Ureter (tissue), 1 donor: ENCODE data around the gene PPARD. TPM values are rescaled to one million over a fixed set of nuclear protein-coding genes. Genes with fewer than 3 reads are reported as not detected.
"Not testable (repeated sequence)": the region's sequence is repeated elsewhere in the genome, so short reads cannot be mapped to it uniquely, and the experiment has no call there.

Experiments used
- DNase-seq: peaks from one replicate; pipeline ENCODE4 v3.0.0-alpha.2; 2020; ENCODE audit warnings: low spot score
- total RNA-seq: library from RNA; stranded (reverse); gene quantifications from one replicate; pipeline ENCODE4 v1.2.4, GENCODE V29; 2023
- donor health status: DM: yes; HTN: yes; CAD: no.

Gene PPARD
- total RNA-seq, 1 donor from 2014 or later = 31.2 TPM

DNA sequence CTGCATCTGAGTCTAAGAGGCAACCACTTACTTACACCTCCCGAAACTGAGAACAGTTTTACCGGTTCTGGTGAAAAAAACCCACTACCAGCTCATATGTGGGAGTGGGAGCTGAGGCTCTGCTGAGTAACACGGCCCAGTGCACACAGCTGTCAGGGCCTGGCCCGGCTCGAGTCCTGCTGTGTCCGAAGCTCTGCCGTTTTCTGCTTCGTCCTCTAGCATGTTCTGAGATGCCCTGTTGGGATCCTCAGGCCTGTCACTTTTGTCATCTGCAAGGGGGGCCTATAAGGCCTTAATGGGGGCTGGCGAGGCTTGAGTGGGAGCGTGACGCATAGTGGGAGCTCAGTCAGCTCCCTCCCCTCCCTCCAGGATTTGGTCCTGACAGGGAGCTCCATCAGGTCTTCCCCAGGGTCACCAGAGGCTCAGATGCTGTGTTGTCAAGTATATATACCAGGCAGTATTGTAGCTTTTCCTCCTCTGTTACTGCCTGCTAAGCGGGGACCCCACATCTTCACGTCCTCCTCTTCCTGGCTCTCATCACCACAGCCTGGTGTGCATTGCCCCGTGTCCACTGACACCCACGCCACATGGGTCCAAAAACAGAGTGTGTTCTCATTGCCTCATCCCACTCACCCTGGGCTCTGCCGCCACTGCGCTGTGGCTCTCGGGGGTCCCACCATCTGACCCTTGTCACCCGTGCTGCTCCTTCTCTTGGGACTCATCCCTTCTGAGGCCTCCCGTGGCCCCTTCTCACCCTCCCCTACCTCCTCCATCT lies 64.5 kb downstream of the PPARD start:
- no peak for DNase-seq

DNA sequence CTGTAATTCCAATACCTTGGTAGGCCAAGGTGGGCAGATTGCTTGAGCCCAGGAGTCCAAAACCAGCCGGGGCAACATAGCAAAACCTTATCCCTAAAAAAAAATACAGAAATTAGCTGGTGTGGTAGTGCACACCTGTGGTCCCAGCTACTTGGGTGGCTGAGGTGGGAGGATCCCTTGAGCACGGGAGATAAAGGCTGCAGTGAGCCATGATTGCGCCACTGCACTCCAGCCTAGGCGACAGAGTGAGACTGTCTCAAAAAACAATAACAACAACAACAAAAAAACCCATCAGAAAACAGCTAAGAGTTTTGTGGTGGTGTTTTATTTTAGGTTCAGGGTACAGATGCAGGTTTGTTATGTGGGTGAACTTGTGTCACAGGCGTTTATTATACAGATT lies 66.9 kb downstream of the PPARD start:
- DNase-seq = no peak

DNA sequence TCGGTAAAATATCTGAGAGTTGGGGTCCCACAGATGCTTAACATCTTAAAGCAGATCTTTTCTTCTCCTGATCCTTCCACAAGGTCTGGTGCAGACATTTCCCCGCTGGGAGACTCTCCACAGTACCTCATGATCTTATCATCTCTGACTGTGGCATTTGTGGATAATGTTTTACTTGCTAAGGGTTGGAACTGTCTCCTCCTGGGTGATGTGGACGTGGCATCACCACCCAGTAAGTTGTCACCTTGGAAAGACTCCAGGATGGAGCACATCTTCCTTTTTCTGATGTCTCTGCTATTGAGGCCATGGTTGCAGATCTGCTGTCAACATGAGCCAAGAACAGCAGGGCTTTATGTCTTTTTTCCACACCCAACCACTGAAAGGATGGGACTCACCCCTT lies 67.8 kb downstream of the PPARD start:
- DNase-seq = no peak

DNA sequence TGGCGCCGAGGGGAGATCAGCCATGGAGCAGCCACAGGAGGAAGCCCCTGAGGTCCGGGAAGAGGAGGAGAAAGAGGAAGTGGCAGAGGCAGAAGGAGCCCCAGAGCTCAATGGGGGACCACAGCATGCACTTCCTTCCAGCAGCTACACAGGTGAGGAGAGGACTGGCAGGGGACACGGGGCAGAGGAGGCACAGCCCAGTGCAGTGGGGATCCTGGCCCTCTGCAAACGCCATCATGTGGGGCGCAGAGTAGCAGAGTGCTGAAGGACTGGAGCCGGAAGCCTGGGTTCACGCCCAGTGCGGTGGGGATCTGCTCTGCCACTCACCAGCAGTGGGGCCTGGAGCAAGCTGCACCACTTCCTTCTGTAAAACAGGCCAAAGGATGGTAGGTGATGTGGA lies 68.7 kb downstream of the PPARD start:
- no peak for DNase-seq

DNA sequence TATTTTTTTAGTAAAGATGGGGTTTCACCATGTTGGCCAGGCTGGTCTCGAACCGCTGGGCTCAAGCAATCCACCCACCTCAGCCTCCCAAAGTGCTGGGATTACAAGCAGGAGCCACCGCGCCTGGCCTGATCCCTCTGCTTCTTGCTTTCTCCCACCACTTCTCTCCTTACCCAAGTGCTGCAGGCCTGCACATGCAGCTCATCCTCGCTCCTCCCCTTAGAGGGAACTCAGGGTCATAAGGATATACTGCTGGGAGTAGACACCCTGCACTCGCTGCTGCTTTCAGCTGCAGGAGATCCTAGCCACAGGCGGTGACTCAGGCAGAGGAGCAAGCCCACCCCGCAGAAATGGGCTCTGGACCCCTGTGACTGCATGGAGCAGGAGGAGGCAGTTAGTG lies 69.7 kb downstream of the PPARD start:
- no peak for DNase-seq

DNA sequence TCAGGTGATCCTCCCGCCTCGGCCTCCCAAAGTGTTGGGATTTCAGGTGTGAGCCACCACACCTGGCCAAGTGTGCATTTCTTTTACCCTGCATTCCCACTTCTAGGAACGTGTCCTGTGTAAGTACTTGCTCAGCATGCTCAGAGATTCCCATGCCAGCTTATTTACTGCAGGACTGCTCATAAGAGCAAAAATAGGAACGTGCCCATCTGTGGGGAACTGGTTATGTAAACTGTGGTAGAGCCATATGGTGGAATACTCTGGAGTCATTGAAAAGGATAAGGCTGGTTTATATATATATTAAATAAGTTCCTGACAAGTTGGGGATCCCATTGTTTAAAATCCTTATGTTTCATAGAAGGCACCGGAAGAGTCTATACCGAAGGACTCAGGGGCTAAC lies 71.6 kb downstream of the PPARD start:
- no peak for DNase-seq

DNA sequence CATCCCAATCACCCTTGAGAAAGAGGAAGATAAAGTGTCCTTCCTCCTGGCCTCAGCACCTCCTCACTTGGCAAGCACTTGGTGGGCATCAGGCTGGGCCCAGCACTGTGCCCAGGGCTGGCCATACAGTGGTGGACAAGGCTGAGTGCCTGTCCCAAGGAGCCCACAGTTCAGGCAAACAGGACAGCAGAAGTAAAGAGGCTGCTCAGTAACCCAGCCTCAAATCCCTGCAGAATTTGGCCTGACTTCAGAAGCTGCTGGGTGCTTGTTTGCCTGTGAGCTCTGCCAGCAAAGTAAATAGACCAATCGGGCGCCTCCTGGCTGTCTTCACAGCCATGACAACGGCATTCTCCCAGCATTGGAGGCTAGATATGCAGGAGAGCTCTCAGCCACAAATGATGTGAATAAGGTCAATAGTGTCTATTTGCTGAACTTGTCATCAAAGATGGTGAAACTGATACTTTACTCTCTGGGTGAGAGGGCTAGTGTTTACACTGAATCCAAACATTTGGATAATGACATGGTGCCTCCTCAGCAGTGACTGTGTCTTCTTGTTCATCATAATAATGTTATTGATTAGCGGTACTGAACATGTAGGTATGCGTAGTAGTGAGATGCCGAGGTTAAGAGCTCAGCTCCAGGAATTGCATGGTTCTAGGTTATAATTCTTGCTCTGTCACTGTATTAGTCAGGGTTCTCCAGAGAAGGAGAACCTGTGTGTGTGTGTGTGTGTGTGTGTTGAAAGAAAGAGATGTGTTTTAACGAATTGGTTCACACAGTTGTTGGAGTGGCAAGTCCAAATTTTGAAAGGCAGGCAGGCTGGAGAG lies 72.9 kb downstream of the PPARD start:
- DNase-seq = peak; percentile 80

DNA sequence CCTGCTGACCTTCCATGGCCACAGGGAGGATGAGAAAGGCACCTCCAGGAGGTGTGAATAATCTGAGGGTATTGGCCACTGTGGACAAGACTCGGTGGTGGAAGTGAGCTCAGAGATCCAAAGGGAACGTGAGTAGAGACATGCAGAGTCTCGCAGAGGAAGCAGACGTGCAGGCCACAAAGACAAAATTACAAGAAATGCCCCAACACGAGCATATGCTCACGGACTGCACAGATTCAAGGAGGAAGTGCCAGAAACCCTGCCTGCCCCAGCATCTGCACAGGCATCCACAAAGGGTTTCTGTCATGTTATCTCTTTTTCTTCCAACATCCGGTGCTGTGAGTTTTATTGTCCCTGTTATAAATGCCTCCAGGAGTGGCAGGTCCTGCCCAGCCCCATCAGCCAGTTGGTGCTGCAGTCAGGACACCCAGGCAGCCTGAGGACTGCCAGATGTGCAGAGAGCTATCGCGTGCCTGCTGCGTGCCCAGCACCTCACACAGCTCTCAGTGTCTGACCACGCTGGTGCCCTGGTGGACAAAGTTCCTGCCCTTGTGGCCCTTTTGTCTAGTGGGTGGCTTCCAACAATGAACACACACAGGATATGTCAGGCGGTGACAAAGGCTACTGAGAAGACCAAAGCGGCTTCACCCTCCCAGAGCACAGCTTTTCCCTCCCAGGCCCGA lies 75.8 kb downstream of the PPARD start:
- DNase-seq = no peak

DNA sequence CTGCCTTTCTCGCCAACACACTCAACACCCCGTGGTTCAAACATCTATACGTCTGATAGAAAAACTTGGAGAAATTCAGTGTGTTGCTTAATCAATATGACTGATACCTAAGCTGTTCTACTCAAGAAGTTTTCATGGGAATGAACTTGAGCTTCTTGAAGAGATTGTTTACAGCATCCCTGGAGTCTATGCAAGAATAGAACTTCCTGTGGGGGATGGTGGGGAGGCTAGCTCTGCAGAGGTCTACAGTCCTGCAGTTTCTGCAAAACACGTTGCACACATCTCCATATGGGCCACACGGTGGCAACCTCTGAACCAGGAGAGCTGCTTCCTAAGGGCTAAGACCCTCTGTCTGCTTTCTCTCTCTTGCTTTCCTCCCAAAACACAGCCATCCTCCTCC lies 77.1 kb downstream of the PPARD start:
- DNase-seq = no peak

DNA sequence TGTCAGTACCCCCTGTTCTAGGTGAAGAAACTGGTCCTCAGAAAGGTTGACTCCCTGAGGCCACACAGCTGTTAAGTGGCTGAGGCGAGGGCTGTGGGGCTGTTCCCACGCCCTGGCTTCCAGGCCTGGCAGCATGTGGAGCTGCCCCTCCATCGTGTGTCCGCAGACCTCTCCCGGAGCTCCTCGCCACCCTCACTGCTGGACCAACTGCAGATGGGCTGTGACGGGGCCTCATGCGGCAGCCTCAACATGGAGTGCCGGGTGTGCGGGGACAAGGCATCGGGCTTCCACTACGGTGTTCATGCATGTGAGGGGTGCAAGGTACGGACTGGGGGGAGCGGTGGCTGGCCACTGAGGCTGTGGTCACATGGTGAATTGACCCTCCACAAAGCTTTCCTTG lies 77.6 kb downstream of the PPARD start:
- no peak for DNase-seq

DNA sequence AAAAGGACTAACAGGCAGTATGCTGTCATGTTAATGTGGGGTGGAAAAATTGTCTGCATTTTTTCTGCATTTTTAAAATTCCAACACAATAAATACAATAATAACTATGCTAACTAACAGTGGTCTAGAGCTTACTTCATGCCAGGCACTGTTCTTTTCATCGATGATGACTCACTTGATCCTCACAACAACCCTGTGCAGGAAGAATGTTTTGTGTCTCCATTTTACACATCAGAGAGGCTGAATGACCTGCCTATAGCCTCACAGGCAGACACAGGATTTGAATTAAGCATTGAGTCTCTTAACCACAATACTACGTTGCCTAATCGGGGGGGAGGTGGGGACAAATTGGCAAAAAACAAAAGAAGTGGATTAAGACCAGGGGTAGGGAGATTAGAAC lies 82.9 kb downstream of the PPARD start:
- DNase-seq = no peak

DNA sequence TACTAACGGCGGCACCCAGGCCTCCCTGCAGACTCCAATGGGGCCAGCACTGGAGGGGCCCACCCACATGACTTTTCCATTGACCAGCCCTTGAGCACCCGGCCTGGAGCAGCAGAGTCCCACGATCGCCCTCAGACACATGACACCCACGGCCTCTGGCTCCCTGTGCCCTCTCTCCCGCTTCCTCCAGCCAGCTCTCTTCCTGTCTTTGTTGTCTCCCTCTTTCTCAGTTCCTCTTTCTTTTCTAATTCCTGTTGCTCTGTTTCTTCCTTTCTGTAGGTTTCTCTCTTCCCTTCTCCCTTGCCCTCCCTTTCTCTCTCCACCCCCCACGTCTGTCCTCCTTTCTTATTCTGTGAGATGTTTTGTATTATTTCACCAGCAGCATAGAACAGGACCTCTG lies 83.7 kb downstream of the PPARD start:
- no peak for DNase-seq

DNA sequence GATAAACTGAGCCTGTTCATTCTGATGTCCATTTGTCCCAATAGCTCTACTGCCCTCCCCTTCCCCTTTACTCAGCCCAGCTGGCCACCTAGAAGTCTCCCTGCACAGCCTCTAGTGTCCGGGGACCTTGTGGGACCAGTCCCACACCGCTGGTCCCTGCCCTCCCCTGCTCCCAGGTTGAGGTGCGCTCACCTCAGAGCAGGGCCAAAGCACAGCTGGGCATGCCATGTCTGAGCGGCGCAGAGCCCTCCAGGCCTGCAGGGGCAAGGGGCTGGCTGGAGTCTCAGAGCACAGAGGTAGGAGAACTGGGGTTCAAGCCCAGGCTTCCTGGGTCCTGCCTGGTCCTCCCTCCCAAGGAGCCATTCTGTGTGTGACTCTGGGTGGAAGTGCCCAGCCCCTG lies 85.1 kb downstream of the PPARD start:
- DNase-seq = no peak

DNA sequence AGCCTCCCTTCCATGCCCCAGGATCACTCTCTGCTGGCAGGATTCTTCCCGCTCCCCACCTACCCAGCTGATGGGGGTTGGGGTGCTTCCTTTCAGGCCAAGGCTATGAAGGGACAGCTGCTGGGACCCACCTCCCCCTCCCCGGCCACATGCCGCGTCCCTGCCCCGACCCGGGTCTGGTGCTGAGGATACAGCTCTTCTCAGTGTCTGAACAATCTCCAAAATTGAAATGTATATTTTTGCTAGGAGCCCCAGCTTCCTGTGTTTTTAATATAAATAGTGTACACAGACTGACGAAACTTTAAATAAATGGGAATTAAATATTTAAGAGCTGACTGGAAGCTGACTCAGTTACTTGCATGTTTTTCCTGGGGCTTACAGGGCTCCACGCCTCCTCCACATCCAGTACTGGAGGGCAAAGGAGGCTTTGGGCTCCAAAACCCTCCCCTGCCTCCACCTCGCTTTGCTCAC lies 85.5 kb downstream of the PPARD start:
- DNase-seq = no peak

DNA sequence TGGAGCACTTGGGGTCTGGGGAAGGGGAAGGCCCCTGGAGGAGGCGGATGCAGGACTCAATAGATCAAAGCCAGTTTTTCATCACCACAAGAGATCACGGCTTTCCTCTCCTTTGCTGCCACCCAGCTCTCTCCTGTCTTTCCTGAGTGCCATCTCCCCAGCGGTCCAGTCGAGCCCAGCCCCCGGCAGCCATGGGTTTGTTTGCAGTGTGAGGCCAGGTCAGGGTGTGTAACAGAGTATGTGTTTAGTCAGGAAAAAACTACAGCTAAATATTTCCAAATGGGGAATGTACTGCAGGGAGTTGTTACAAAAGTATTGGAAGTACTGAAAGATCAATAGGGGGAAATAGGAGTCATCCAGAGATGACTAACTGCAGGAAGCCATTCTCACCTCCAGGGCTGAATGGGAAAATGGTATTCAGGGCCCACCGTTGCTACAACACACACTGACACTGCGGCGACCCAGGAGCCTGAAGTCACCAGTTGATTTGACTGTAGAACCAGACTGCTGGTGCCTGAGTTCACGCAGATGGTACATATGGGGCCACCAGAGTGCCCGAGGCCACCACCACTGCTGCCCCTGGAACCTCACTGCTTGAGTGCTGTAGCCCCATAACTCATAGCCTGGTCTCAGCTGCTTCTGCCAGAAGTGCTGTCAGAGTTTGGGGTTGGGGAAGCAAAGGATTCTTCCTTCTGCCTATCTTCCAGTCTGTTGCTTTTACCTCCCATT lies 86.2 kb downstream of the PPARD start:
- no peak for DNase-seq

DNA sequence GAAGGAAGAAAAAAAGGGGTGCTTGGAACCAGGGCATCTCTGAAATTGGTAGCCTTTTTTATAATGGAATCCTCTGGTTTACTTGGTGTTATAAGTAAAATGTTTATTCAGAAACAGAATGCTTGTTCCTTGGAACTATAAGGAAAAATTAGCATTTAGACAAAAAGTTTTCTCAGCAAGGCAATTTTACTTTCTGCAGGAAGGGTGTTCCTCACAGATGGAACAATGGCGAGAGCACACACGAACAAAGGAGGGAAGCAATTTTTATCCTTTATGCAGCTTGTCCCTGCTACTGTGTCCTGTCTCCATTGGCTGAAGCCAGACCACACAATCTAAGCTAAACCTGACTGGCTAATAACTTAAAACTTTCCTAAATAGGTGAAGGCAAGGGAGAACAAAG lies 87.1 kb downstream of the PPARD start:
- no peak for DNase-seq

DNA sequence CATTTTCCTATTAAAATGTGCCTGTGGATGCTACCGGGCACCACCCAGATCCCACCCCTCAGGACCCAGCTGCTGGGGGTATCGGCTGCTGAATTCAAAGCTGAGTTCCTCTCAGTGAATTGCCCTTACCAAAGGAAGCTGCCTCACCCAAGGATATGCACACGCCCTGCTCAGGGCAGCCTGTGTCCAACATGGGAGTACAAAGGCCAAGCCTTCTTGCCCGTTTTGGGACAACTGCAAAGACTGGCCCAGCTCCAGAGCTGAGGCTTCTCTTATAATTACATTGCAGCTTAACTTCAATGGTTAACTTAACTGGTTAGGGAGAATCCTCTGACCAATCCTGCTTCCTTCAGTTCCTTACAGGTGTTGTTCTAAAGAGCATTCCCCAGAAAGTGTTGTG lies 89.9 kb downstream of the PPARD start:
- DNase-seq = no peak

DNA sequence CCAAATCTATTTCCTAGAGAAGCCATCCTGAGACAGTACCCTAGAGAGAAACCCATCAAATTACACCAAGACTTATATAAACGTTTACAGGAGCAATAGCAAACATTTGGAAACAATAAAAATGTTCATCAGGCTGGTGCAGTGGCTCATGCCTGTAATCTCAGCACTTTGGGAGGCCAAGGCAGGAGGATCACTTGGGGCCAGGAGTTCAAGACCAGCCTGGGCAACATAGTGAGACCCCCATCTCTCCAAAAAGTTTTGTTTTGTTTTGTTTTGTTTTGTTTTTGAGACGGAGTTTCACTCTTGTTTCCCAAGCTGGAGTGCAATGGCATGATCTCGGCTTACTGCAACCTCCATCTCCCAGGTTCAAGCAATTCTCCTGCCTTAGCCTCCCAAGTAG lies 90.3 kb downstream of the PPARD start:
- not testable (repeated sequence) for DNase-seq

DNA sequence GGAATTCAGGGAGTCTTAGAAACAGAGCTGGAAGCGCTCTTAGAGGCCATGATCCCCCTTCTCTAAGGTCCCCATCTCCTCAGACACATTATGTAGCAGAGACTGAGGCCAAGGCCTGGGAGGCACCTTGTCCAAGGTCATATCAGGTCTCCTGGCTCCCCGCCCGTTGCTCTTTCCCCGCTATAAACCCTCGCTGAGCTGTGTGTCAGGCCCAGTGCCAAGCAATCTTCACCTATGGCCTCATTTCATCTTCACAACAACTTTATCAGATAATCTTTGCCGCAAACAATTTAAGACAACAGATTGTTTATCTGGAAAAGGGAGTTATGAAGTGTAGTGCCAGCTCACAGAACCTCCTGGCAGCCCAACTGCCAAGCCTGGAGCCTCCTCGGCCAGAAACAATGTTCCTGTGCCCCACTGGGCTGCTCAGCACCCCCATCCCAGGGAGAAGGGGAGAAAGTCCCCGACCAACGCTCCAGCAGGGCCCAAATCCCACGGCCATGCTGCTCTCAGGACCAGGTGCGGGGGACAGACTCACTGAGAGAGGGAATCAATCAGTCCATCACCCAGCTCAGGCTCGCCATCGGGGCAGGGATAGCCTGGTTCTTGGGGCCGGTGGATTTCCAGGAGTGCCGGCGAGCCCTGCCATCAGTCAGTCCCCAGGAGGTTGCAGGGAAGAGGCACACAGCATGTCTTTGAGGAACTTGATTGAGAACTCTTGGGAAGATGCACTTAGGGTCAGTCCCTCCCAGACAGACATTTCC lies 92.9 kb downstream of the PPARD start:
- DNase-seq = no peak

DNA sequence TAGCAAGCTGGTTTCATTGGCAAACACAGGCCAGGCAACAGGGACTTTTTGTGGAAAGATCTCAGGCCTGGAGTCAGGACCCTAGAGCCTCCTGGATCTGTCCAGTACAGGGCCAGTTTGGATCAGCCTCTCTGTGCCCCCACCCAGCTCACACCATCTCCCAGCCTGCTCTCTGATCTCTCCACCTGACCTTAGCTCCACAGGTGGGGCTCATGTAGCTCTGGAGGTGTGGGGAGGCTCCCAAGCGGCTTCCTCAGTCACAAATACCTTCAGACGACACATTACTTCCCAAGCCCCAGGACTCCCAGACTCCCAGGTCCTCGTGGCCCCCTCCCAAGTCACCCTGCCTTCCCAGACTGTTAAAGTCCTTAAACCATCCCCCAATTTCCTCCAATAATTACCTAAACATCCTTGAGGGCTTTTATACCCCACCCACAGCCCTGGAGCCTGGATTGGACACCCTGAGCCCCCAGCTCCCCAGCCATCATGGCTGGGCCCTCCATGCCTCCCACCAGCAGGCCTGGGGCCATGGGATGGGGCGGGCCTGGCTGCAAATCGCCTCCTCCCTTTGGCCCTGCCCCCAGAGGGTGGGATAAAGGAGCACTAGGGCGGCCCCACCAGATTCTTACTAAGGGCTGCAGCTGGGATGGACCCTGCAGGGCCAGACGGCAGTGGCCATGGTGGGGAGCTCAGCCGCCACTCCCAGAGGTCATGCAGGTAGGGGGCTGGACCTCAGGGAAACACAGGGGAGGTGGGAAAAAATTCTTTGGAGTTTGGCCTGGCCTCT lies 93.9 kb downstream of the PPARD start:
- no peak for DNase-seq
